SJCRH30 (cell line): Measurements from ENCODE around the gene FAM76A. TPM values are rescaled to one million over a fixed set of nuclear protein-coding genes. Genes with fewer than 3 reads are reported as not detected.
"Not testable (repeated sequence)": the region's sequence is repeated elsewhere in the genome, so short reads cannot be mapped to it uniquely, and the experiment has no call there.

Experiments used
- DNase-seq, 2 experiments: peaks; one replicate each; pipeline ENCODE4 v3.0.0-alpha.2; 2015 to 2020
- H3K27ac ChIP-seq: fragments of 250-450 bp; sonication (Bioruptor Pico); 2 replicates; pipeline ENCODE4 v1.5.1; 2020; ENCODE audit warnings: mild to moderate bottlenecking, moderate library complexity
- H3K27me3 ChIP-seq: fragments of 250-450 bp; sonication (Bioruptor Pico); 2 replicates; pipeline ENCODE4 v1.5.1; 2020; ENCODE audit warnings: mild to moderate bottlenecking, moderate library complexity
- H3K36me3 ChIP-seq: fragments of 250-450 bp; sonication (Bioruptor Pico); 2 replicates; pipeline ENCODE4 v1.5.1; 2020; ENCODE audit warnings: mild to moderate bottlenecking, moderate library complexity
- H3K4me1 ChIP-seq: fragments of 250-450 bp; sonication (Bioruptor Pico); 2 replicates; pipeline ENCODE4 v1.5.1; 2020; ENCODE audit warnings: mild to moderate bottlenecking, moderate library complexity
- H3K4me3 ChIP-seq: fragments of 250-450 bp; sonication (Bioruptor Pico); 2 replicates; pipeline ENCODE4 v1.5.1; 2020; ENCODE audit warnings: mild to moderate bottlenecking, moderate library complexity
- H3K9me3 ChIP-seq: fragments of 250-450 bp; sonication (Bioruptor Pico); replicated peaks from 2 replicates; pipeline ENCODE4 v1.5.1; 2020; ENCODE audit warnings: mild to moderate bottlenecking, moderate library complexity
- total RNA-seq: library from RNA; depleted of rRNA; stranded (reverse); fragments of >200 nt; shearing (Covaris generic); gene quantifications from 2 replicates; pipeline ENCODE4 v1.2.3, GENCODE V29; 2014

The FAM76A gene
- total RNA-seq, 1 experiment from 2014 or later = 13.0 TPM

GRCh38 chr1:27779122-27779521 lies 53.4 kb downstream of the FAM76A start:
- no peak for DNase-seq
- H3K4me1 ChIP-seq = peaks cover 1% of the 10 kb centered on the region; the same call in 1 of the 2 replicates
- no peaks in the 10 kb centered on the region for H3K27me3 ChIP-seq
- H3K4me3 ChIP-seq = no peak overlapping the region
- H3K36me3 ChIP-seq = no peaks in the 10 kb centered on the region
- H3K9me3 ChIP-seq = no peaks in the 10 kb centered on the region
- no peak overlapping the region for H3K27ac ChIP-seq

GRCh38 chr1:27782950-27783349 lies 57.2 kb downstream of the FAM76A start:
- H3K4me1 ChIP-seq = no peaks in the 10 kb centered on the region
- no peak overlapping the region for H3K4me3 ChIP-seq
- H3K27me3 ChIP-seq = no peaks in the 10 kb centered on the region
- no peaks in the 10 kb centered on the region for H3K36me3 ChIP-seq
- H3K27ac ChIP-seq = no peak overlapping the region
- H3K9me3 ChIP-seq = no peaks in the 10 kb centered on the region
- no peak for DNase-seq

GRCh38 chr1:27784700-27785099 lies 58.9 kb downstream of the FAM76A start:
- Histone ChIP-seq H3K9me3 (no peaks in the 10 kb centered on the region), H3K4me1 (peaks cover 3% of the 10 kb centered on the region; the same call in 1 of the 2 replicates), H3K36me3 (peaks cover 8% of the 10 kb centered on the region; the same call in 1 of the 2 replicates), H3K27me3 (no peaks in the 10 kb centered on the region), H3K4me3 (no peak overlapping the region), H3K27ac (no peak overlapping the region)
- DNase-seq = no peak

- Histone ChIP-seq H3K36me3 (peaks cover 17% of the 10 kb centered on the region), H3K9me3 (no peaks in the 10 kb centered on the region), H3K27ac (no peak overlapping the region), H3K4me1 (peaks cover 3% of the 10 kb centered on the region; the same call in 1 of the 2 replicates), H3K27me3 (no peaks in the 10 kb centered on the region), H3K4me3 (no peak overlapping the region)
- no peak for DNase-seq
Observed at GRCh38 chr1:27785781-27786455, 60.2 kb downstream of the FAM76A start.

GRCh38 chr1:27787895-27788294 lies 62.1 kb downstream of the FAM76A start:
- Histone ChIP-seq H3K27ac (no peak overlapping the region), H3K4me1 (peaks cover 3% of the 10 kb centered on the region; the same call in 1 of the 2 replicates), H3K27me3 (no peaks in the 10 kb centered on the region), H3K36me3 (peaks cover 27% of the 10 kb centered on the region), H3K4me3 (no peak overlapping the region), H3K9me3 (no peaks in the 10 kb centered on the region)
- DNase-seq = no peak

- Histone ChIP-seq H3K9me3 (no peaks in the 10 kb centered on the region), H3K4me1 (peaks cover 3% of the 10 kb centered on the region; the same call in 1 of the 2 replicates), H3K27me3 (no peaks in the 10 kb centered on the region), H3K27ac (no peak overlapping the region), H3K4me3 (no peak overlapping the region), H3K36me3 (peaks cover 33% of the 10 kb centered on the region)
- DNase-seq = no peak
Observed at GRCh38 chr1:27789540-27790041, 63.8 kb downstream of the FAM76A start.

- not testable (repeated sequence) for H3K4me3 ChIP-seq, H3K4me1 ChIP-seq, H3K27me3 ChIP-seq, H3K9me3 ChIP-seq, H3K27ac ChIP-seq, DNase-seq
- peaks cover 37% of the 10 kb centered on the region for H3K36me3 ChIP-seq
Observed at GRCh38 chr1:27790270-27790669, 64.5 kb downstream of the FAM76A start.

GRCh38 chr1:27795601-27796000 lies 69.8 kb downstream of the FAM76A start:
- Histone ChIP-seq H3K4me1 (no peaks in the 10 kb centered on the region), H3K36me3 (peaks cover 33% of the 10 kb centered on the region), H3K9me3 (no peaks in the 10 kb centered on the region), H3K27me3 (no peaks in the 10 kb centered on the region), H3K4me3 (no peak overlapping the region), H3K27ac (no peak overlapping the region)
- DNase-seq = no peak

GRCh38 chr1:27804791-27805190 lies 79.0 kb downstream of the FAM76A start:
- H3K9me3 ChIP-seq = no peaks in the 10 kb centered on the region
- H3K4me3 ChIP-seq = no peak overlapping the region
- peaks cover 15% of the 10 kb centered on the region; the same call in 1 of the 2 replicates for H3K36me3 ChIP-seq
- no peak overlapping the region for H3K27ac ChIP-seq
- no peaks in the 10 kb centered on the region for H3K4me1 ChIP-seq
- no peak for DNase-seq
- no peaks in the 10 kb centered on the region for H3K27me3 ChIP-seq

- no peak overlapping the region for H3K27ac ChIP-seq
- no peak for DNase-seq
- H3K27me3 ChIP-seq = no peaks in the 10 kb centered on the region
- peaks cover 13% of the 10 kb centered on the region for H3K36me3 ChIP-seq
- no peaks in the 10 kb centered on the region for H3K4me1 ChIP-seq
- H3K4me3 ChIP-seq = no peak overlapping the region
- H3K9me3 ChIP-seq = no peaks in the 10 kb centered on the region
Observed at GRCh38 chr1:27806758-27807157, 81.0 kb downstream of the FAM76A start.

- no peaks in the 10 kb centered on the region for H3K27me3 ChIP-seq
- no peak for DNase-seq
- H3K4me3 ChIP-seq = no peak overlapping the region
- H3K9me3 ChIP-seq = no peaks in the 10 kb centered on the region
- no peak overlapping the region for H3K27ac ChIP-seq
- H3K4me1 ChIP-seq = no peaks in the 10 kb centered on the region
- H3K36me3 ChIP-seq = peaks cover 12% of the 10 kb centered on the region
Observed at GRCh38 chr1:27807385-27807784, 81.6 kb downstream of the FAM76A start.

- H3K27me3 ChIP-seq, H3K9me3 ChIP-seq, DNase-seq, H3K4me3 ChIP-seq, H3K36me3 ChIP-seq, H3K27ac ChIP-seq, H3K4me1 ChIP-seq: not testable (repeated sequence)
Observed at GRCh38 chr1:27808131-27808530, 82.4 kb downstream of the FAM76A start.

GRCh38 chr1:27809883-27810282 lies 84.1 kb downstream of the FAM76A start:
- H3K4me1 ChIP-seq = no peaks in the 10 kb centered on the region
- no peak overlapping the region for H3K4me3 ChIP-seq
- no peak for DNase-seq
- peaks cover 15% of the 10 kb centered on the region for H3K36me3 ChIP-seq
- H3K27me3 ChIP-seq = no peaks in the 10 kb centered on the region
- H3K9me3 ChIP-seq = no peaks in the 10 kb centered on the region
- H3K27ac ChIP-seq = no peak overlapping the region

GRCh38 chr1:27811741-27812500 lies 86.2 kb downstream of the FAM76A start:
- Histone ChIP-seq H3K27ac (no peak overlapping the region), H3K4me1 (no peaks in the 10 kb centered on the region), H3K9me3 (no peaks in the 10 kb centered on the region), H3K27me3 (no peaks in the 10 kb centered on the region), H3K4me3 (no peak overlapping the region), H3K36me3 (peaks cover 15% of the 10 kb centered on the region)
- no peak for DNase-seq
